Lung (tissue), 12 donors: ENCODE results near the gene TTC39C. TPM values are rescaled to one million over a fixed set of nuclear protein-coding genes. Genes with fewer than 3 reads are reported as not detected.

Experiments
- ATAC-seq: fragments of 200-7000 bp; cut with Tn5 transposase; one replicate; pipeline ENCODE4 v1.9.1; 2020; ENCODE audit warnings: moderate number of reproducible peaks; ENCODE audit not compliant: insufficient read depth, low FRiP score
- DNase-seq, 3 donors: peaks; one replicate each; pipeline ENCODE4 v3.0.0-alpha.2; 2013 to 2017
- H3K27ac ChIP-seq, 2 donors: one replicate each; pipeline ENCODE4 v1.5.1; 2013; ENCODE audit warnings: mild to moderate bottlenecking in 2 of 2, moderate library complexity in 2 of 2, control low read depth in 1 of 2, inconsistent platforms in 1 of 2, low read depth in 1 of 2, low read length in 1 of 2
- H3K27me3 ChIP-seq, 3 donors: one replicate each; pipeline ENCODE4 v1.5.1; 2013; ENCODE audit warnings: low read length in 2 of 3; ENCODE audit not compliant: control insufficient read depth in 3 of 3, insufficient read depth in 3 of 3
- H3K36me3 ChIP-seq, 4 donors: one replicate each; pipeline ENCODE4 v1.5.1; 2013; ENCODE audit warnings: low read length in 4 of 4, mild to moderate bottlenecking in 1 of 4, moderate library complexity in 1 of 4; ENCODE audit not compliant: control insufficient read depth in 4 of 4, insufficient read depth in 4 of 4
- H3K4me1 ChIP-seq, 5 donors: one replicate each; pipeline ENCODE4 v1.5.1; 2013; ENCODE audit warnings: low read length in 5 of 5, mild to moderate bottlenecking in 2 of 5, moderate library complexity in 1 of 5; ENCODE audit not compliant: control insufficient read depth in 5 of 5, insufficient read depth in 5 of 5
- H3K4me3 ChIP-seq: one replicate; pipeline ENCODE4 v1.5.1; 2013; ENCODE audit warnings: mild to moderate bottlenecking, control low read depth, moderate library complexity
- H3K9ac ChIP-seq, 2 donors: one replicate each; pipeline ENCODE4 v1.5.1; 2013; ENCODE audit warnings: low read length in 2 of 2, control low read depth in 1 of 2; ENCODE audit not compliant: insufficient read depth in 1 of 2
- H3K9me3 ChIP-seq, 4 donors: one replicate each; pipeline ENCODE4 v1.5.1; 2013; ENCODE audit warnings: low read length in 3 of 4, mild to moderate bottlenecking in 1 of 4, moderate library complexity in 1 of 4; ENCODE audit not compliant: control insufficient read depth in 4 of 4, insufficient read depth in 3 of 4
- CTCF ChIP-seq: IDR thresholded peaks from 2 replicates; pipeline ENCODE4 v1.5.1; 2012; ENCODE audit warnings: mild to moderate bottlenecking; ENCODE audit errors: control extremely low read depth, extremely low read depth
- WGBS, 2 donors: extraction: QIAGEN DNeasy Blood & Tissue Kit; methylation state at CpG; one replicate each; pipeline ENCODE4 v1.1.7; 2013; 5-methylcytosine and 5-hydroxymethylcytosine counted together
- polyA plus RNA-seq, 2 donors: library from polyadenylated mRNA; stranded (reverse); fragments of 200-250 nt; gene quantifications; one replicate each; pipeline ENCODE4 v1.2.1, GENCODE V29; 2013
- total RNA-seq, 2 donors: library from RNA; depleted of rRNA in 1 of 2; stranded (reverse); fragments of >200 nt in 1 of 2; gene quantifications; one replicate each; pipeline ENCODE4 v1.2.1, GENCODE V29; 2014 to 2021
- donor health status: control.
- donor health status: control.
- donor health status: Bipolar disorder and iron deficiency.
- donor health status: healthy.
- donor health status: DM: yes; HTN: yes; CAD: no.

TTC39C gene
- total and polyA plus RNA-seq, 4 donors = 6.0 to 33.5 (median 19.3) TPM

GRCh38 chr18:23971097-23971440 is 43.5 kb upstream of the TTC39C start:
- H3K9ac ChIP-seq = no peak overlapping the region
- WGBS, 2 donors = 71 to 80% methylated on average over 5 of the region's 5 CpGs
- H3K27me3 ChIP-seq = no peaks in the 10 kb centered on the region
- no peaks in the 10 kb centered on the region for H3K36me3 ChIP-seq
- no peaks in the 10 kb centered on the region for H3K4me1 ChIP-seq
- H3K4me3 ChIP-seq = no peak overlapping the region
- H3K9me3 ChIP-seq = no peaks in the 10 kb centered on the region
- TF ChIP-seq CTCF = no peak
- DNase-seq (no peak), ATAC-seq (no peak)
- no peak overlapping the region for H3K27ac ChIP-seq

- no peak for ATAC-seq
- H3K27me3 ChIP-seq = no peaks in the 10 kb centered on the region
- DNase-seq = no peak
- no peak for TF ChIP-seq CTCF
- 88 to 90% methylated on average over 5 of the region's 5 CpGs for WGBS, 2 donors
- no peak overlapping the region for H3K4me3 ChIP-seq
- H3K36me3 ChIP-seq = no peaks in the 10 kb centered on the region
- no peaks in the 10 kb centered on the region for H3K4me1 ChIP-seq
- H3K9me3 ChIP-seq = no peaks in the 10 kb centered on the region
- no peak overlapping the region for H3K9ac ChIP-seq
- H3K27ac ChIP-seq = no peak overlapping the region
These were observed 42.8 kb upstream of the TTC39C start for GRCh38 chr18:23971666-23972230.

GRCh38 chr18:23972453-23972852 is 42.1 kb upstream of the TTC39C start:
- H3K27me3 ChIP-seq = no peaks in the 10 kb centered on the region
- ATAC-seq (no peak), DNase-seq (no peak)
- 72 to 90% methylated on average over 6 of the region's 6 CpGs for WGBS, 2 donors
- no peaks in the 10 kb centered on the region for H3K4me1 ChIP-seq
- H3K9me3 ChIP-seq = no peaks in the 10 kb centered on the region
- TF ChIP-seq CTCF = no peak
- no peak overlapping the region for H3K4me3 ChIP-seq
- no peak overlapping the region for H3K27ac ChIP-seq
- H3K9ac ChIP-seq = no peak overlapping the region
- H3K36me3 ChIP-seq = no peaks in the 10 kb centered on the region

GRCh38 chr18:23977103-23977502 is 37.5 kb upstream of the TTC39C start:
- ATAC-seq (no peak), DNase-seq (no peak)
- no peak overlapping the region for H3K27ac ChIP-seq
- H3K4me3 ChIP-seq = no peak overlapping the region
- 95 to 98% methylated on average over 7 of the region's 7 CpGs for WGBS, 2 donors
- H3K36me3 ChIP-seq = no peaks in the 10 kb centered on the region
- H3K9ac ChIP-seq = no peak overlapping the region
- TF ChIP-seq CTCF = no peak
- peaks cover 0 to 2% (median 0%) of the 10 kb centered on the region in 4 donors for H3K9me3 ChIP-seq
- H3K27me3 ChIP-seq = no peaks in the 10 kb centered on the region
- H3K4me1 ChIP-seq = peaks cover 0 to 8% (median 3%) of the 10 kb centered on the region in 5 donors
